ENCODE data around the gene EPHB2. TPM values are rescaled to one million over a fixed set of nuclear protein-coding genes. Genes with fewer than 3 reads are reported as not detected.

Gene EPHB2
- total and polyA plus RNA-seq, 2 of the 8 experiments (the other 6 are each of a cell fraction or from before 2014, with no cell fraction given) = 15.8 to 17.2 TPM

DNA sequence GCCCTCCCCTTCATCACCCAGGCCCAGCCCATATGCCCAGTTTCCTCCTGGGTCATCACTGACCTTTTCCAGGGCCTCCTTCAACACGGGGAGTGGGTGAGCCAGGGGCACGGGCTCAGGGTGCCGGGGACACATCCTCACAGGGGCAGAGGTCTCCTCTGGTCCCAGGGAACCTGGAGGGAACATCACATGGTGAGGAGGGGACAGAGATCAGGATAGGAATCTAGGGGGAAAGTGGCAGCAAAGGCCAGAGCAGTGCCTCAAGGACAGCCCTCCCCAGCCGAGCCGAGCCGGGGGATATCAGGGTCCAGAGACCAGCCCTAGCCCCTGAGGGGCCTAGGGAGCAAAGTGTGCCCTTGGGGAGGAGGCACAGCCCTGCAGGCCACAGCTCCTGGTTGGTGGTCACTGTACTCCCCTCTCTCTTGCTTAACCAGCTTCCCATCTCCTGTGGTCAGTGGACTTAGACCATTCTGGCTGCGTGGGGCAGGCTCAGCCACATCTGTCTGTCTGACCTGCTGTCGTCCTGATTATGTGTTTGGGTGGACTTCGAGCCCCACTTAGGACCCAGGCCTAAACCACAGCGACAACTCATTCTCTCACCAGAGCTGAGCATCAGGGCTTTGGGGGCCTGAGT is 252.5 kb downstream of the EPHB2 start:
- no peaks in the 10 kb centered on the region for H4K20me1 ChIP-seq (replicated peaks in 1 of 2; ENCODE audit: control insufficient read depth in 1 of 2, insufficient read depth in 2 of 2, low read length in 2 of 2)
- H3K4ac ChIP-seq (replicated peaks; ENCODE audit: insufficient read length, low read depth, low read length) = no peak overlapping the region
- no peak overlapping the region for H3K27ac ChIP-seq (ENCODE audit: low read depth, low read length)
- no peaks in the 10 kb centered on the region for H3K9me3 ChIP-seq (ENCODE audit: insufficient read depth in 2 of 2, low read depth in 1 of 2, low read length in 1 of 2)
- H3K18ac ChIP-seq (ENCODE audit: extremely low read depth, low read length) = no peak overlapping the region
- H3K56ac ChIP-seq (replicated peaks; ENCODE audit: insufficient read length, low read depth, low read length) = no peak overlapping the region
- H3K9ac ChIP-seq (replicated peaks in 1 of 4; ENCODE audit: extremely low read depth in 1 of 4, low read depth in 3 of 4, low read length in 3 of 4) = no peak overlapping the region
- H2BK15ac ChIP-seq (ENCODE audit: low read length) = no peak overlapping the region
- DNase-seq (ENCODE audit: low read depth in 1 of 2, low spot score in 2 of 2) (no peak), FAIRE-seq (no peak)
- H3K36me3 ChIP-seq (ENCODE audit: control insufficient read depth in 2 of 4, insufficient read depth in 4 of 4, low read length in 3 of 4) = no peaks in the 10 kb centered on the region
- H4K5ac ChIP-seq (ENCODE audit: insufficient read length, low read depth, low read length) = no peak overlapping the region
- H2AK5ac ChIP-seq (ENCODE audit: low read depth, low read length) = no peak overlapping the region
- H2BK20ac ChIP-seq (ENCODE audit: low read length) = no peak overlapping the region
- no peak overlapping the region for H3K4me3 ChIP-seq (ENCODE audit: extremely low read depth in 1 of 4, insufficient read depth in 2 of 4, low read depth in 3 of 4, low read length in 4 of 4)
- H3K79me1 ChIP-seq (ENCODE audit: low read depth, low read length) = no peaks in the 10 kb centered on the region
- H3K23me2 ChIP-seq (ENCODE audit: low read depth, low read length) = no peaks in the 10 kb centered on the region
- H3K14ac ChIP-seq (ENCODE audit: insufficient read length) = no peak overlapping the region
- WGBS, 2 experiments (ENCODE audit: extremely low coverage in 1 of 2, insufficient coverage in 1 of 2, insufficient read length in 1 of 2, insufficient replicate concordance in 2 of 2, low coverage in 1 of 2, low lambda C conversion rate in 2 of 2, missing lambda C conversion rate in 1 of 2) = 86% methylated on average over 10 of the region's 10 CpGs; no CpG with 5 or more reads in 1 of the 2 experiments
- no peak overlapping the region for H2AFZ ChIP-seq (ENCODE audit: low read length)
- no peaks in the 10 kb centered on the region for H3K79me2 ChIP-seq (ENCODE audit: control insufficient read depth in 1 of 2, insufficient read depth in 2 of 2, low read length in 2 of 2)
- CTCF ChIA-PET (ENCODE audit: partially characterized antibody) = interaction anchor here (1.0 to 5.4 kb wide), 13 partner anchors 9 to 298 kb away, joined by 3 to 39 read pairs (median 4); no protein-coding TSS in a partner anchor
- H3K4me2 ChIP-seq (ENCODE audit: insufficient read depth in 1 of 2, low read depth in 2 of 2, low read length in 2 of 2) = no peak overlapping the region
- peaks cover 0 to 2% (median 0%) of the 10 kb centered on the region in 4 experiments; a peak in 2 of 7 replicates for H3K27me3 ChIP-seq (replicated peaks in 1 of 4; ENCODE audit: control insufficient read depth in 3 of 4, extremely low read depth in 1 of 4, insufficient read depth in 3 of 4, low read length in 3 of 4)
- no peaks in the 10 kb centered on the region for H3K4me1 ChIP-seq (replicated peaks in 1 of 4; ENCODE audit: control insufficient read depth in 3 of 4, insufficient read depth in 4 of 4, low read length in 3 of 4)
- H3K23ac ChIP-seq (ENCODE audit: insufficient read length) = no peak overlapping the region
- no peak overlapping the region for H2BK12ac ChIP-seq (ENCODE audit: low read depth, low read length)
- POLR2A ChIA-PET (ENCODE audit: partially characterized antibody) = no interaction called here
- H4K8ac ChIP-seq (ENCODE audit: extremely low read depth, insufficient read depth, low read length) = no peak overlapping the region
- TF ChIP-seq CBX5 (IDR thresholded peaks at IDR 0.05; ENCODE audit: low read depth, low read length) (no peak), KDM5A (IDR thresholded peaks at IDR 0.05; ENCODE audit: low read length) (no peak), HDAC6 (IDR thresholded peaks at IDR 0.05; ENCODE audit: low read depth, low read length) (no peak), MAX (IDR thresholded peaks at IDR 0.05) (no peak), TEAD4 (IDR thresholded peaks at IDR 0.05; ENCODE audit: low read depth, low read length) (no peak), KDM4A (IDR thresholded peaks at IDR 0.05; ENCODE audit: low read depth, low read length, severe bottlenecking) (no peak), SIN3A (conservative IDR thresholded peaks at IDR 0.05 in 1 of 2, IDR thresholded peaks at IDR 0.05 in 1 of 2; ENCODE audit: low read depth in 1 of 2, low read length in 2 of 2) (no peak), ZNF274 (IDR thresholded peaks at IDR 0.05; ENCODE audit: borderline replicate concordance, extremely low read depth, low read length) (no peak), YY1 (IDR thresholded peaks at IDR 0.05; ENCODE audit: low read depth, low read length) (no peak), SAP30 (IDR thresholded peaks at IDR 0.05; ENCODE audit: insufficient read depth, insufficient replicate concordance, low read length) (no peak), CREB1 (IDR thresholded peaks at IDR 0.05) (no peak)
- TF ChIP-seq, protein P1, sequence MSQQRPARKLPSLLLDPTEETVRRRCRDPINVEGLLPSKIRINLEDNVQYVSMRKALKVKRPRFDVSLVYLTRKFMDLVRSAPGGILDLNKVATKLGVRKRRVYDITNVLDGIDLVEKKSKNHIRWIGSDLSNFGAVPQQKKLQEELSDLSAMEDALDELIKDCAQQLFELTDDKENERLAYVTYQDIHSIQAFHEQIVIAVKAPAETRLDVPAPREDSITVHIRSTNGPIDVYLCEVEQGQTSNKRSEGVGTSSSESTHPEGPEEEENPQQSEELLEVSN (IDR thresholded peaks at IDR 0.05) = no peak
- H2BK120ac ChIP-seq (replicated peaks; ENCODE audit: low read depth, low read length) = no peak overlapping the region
- no peak overlapping the region for H4K91ac ChIP-seq (replicated peaks; ENCODE audit: insufficient read length, low read length)
- no peak overlapping the region for H2BK5ac ChIP-seq (ENCODE audit: low read depth, low read length)
